Esophagus squamous epithelium (tissue), 4 donors: Measurements from ENCODE around the gene MRPS23.

Experiments
- CTCF ChIP-seq, 6 experiments: fragments of 450-650 bp in 4 of 6; fragments of 200-600 bp in 2 of 6; sonication (generic) in 2 of 6; IDR thresholded peaks; one replicate each; pipeline ENCODE4 v1.5.1; 2016 to 2019; ENCODE audit warnings: antibody characterized with exemption in 6 of 6, mild to moderate bottlenecking in 4 of 6, moderate library complexity in 4 of 6
- POLR2A ChIP-seq, 4 donors: fragments of 450-650 bp; IDR thresholded peaks; one replicate each; pipeline ENCODE4 v1.6.1; 2017; ENCODE audit warnings: antibody characterized with exemption in 4 of 4, mild to moderate bottlenecking in 4 of 4, moderate library complexity in 3 of 4

- TF ChIP-seq CTCF (IDR thresholded peaks at IDR 0.05) = no peak
- no peak for TF ChIP-seq POLR2A (IDR thresholded peaks at IDR 0.05)
Measured at GRCh38 chr17:57835333-57835900, 14.4 kb downstream of the MRPS23 start.
